Measurements from ENCODE around the gene NCEH1.

Gene NCEH1

DNA sequence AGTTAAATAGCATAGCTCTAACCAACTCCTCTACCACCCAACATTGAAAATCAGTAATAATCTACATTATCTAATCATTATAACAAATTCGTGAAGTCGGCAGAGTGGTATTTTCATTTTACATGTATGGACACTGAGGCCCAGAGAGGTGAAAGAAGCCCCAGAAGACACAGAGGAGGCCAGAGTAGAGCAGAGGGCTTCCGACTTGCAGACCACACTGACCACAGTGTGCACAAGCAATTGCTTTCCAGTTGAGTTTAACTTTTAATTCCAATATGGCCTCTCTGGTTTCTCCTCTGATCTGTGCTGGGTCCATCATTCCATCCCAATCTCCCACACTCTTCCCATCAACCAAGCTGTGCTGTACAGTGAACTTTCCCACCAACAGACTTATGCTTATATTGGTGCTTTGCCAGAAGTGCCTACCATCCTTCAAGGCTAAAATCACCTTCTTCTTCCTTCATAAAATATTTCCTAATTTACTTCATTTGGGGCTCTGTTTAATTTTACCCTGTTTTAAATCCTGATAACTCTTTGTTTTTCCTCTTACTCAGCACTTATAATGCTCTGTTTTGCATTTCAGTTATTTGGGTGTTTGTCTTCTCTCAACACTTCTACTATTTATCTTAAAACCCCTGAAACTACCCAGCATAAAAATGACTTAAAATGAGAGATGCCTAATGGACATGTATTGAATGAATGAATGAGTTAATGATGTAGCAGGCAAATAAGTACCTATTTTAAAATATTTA lies 105.8 kb downstream of the NCEH1 start:
- ATAC-seq = no peak
- TF ChIP-seq GLIS3 (CRISPR knock-in tag; IDR thresholded peaks at IDR 0.05) (no peak), ZNF8 (CRISPR knock-in tag; IDR thresholded peaks at IDR 0.05) (no peak), TSHZ2 (CRISPR knock-in tag; IDR thresholded peaks at IDR 0.05) (no peak), OSR1 (CRISPR knock-in tag; IDR thresholded peaks at IDR 0.05) (no peak), ESRRG (CRISPR knock-in tag; IDR thresholded peaks at IDR 0.05) (no peak), TCF4 (CRISPR knock-in tag; IDR thresholded peaks at IDR 0.05; ENCODE audit: borderline replicate concordance) (no peak), ZFP30 (CRISPR knock-in tag; IDR thresholded peaks at IDR 0.05) (no peak), PPARA (CRISPR knock-in tag; IDR thresholded peaks at IDR 0.05; ENCODE audit: borderline replicate concordance) (no peak), ZNF70 (CRISPR knock-in tag; IDR thresholded peaks at IDR 0.05) (no peak), RARB (CRISPR knock-in tag; IDR thresholded peaks at IDR 0.05) (no peak), CSDC2 (CRISPR knock-in tag; IDR thresholded peaks at IDR 0.05) (no peak), ZNF565 (CRISPR knock-in tag; conservative IDR thresholded peaks at IDR 0.05; ENCODE audit: low read depth) (no peak), CREB5 (CRISPR knock-in tag; IDR thresholded peaks at IDR 0.05; ENCODE audit: low read depth) (no peak), ISL1 (CRISPR knock-in tag; IDR thresholded peaks at IDR 0.05) (no peak), ARNTL (CRISPR knock-in tag; IDR thresholded peaks at IDR 0.05; ENCODE audit: borderline replicate concordance, low read depth) (no peak)
- TF ChIP-seq, protein P1, sequence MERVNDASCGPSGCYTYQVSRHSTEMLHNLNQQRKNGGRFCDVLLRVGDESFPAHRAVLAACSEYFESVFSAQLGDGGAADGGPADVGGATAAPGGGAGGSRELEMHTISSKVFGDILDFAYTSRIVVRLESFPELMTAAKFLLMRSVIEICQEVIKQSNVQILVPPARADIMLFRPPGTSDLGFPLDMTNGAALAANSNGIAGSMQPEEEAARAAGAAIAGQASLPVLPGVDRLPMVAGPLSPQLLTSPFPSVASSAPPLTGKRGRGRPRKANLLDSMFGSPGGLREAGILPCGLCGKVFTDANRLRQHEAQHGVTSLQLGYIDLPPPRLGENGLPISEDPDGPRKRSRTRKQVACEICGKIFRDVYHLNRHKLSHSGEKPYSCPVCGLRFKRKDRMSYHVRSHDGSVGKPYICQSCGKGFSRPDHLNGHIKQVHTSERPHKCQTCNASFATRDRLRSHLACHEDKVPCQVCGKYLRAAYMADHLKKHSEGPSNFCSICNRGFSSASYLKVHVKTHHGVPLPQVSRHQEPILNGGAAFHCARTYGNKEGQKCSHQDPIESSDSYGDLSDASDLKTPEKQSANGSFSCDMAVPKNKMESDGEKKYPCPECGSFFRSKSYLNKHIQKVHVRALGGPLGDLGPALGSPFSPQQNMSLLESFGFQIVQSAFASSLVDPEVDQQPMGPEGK (CRISPR knock-in tag; IDR thresholded peaks at IDR 0.05; ENCODE audit: borderline replicate concordance) = no peak
- TF ChIP-seq, protein P2, sequence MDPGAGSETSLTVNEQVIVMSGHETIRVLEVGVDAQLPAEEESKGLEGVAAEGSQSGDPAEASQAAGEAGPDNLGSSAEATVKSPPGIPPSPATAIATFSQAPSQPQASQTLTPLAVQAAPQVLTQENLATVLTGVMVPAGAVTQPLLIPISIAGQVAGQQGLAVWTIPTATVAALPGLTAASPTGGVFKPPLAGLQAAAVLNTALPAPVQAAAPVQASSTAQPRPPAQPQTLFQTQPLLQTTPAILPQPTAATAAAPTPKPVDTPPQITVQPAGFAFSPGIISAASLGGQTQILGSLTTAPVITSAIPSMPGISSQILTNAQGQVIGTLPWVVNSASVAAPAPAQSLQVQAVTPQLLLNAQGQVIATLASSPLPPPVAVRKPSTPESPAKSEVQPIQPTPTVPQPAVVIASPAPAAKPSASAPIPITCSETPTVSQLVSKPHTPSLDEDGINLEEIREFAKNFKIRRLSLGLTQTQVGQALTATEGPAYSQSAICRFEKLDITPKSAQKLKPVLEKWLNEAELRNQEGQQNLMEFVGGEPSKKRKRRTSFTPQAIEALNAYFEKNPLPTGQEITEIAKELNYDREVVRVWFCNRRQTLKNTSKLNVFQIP (CRISPR knock-in tag; IDR thresholded peaks at IDR 0.05; ENCODE audit: borderline replicate concordance, low read depth) = no peak

- TF ChIP-seq ZFP3 (CRISPR knock-in tag; IDR thresholded peaks at IDR 0.05) = no peak
- TF ChIP-seq CSRNP3 (CRISPR knock-in tag; IDR thresholded peaks at IDR 0.05) = no peak
- no peak for TF ChIP-seq ISL1 (CRISPR knock-in tag; IDR thresholded peaks at IDR 0.05)
- TF ChIP-seq, protein P1 (CRISPR knock-in tag; IDR thresholded peaks at IDR 0.05; ENCODE audit: borderline replicate concordance) = no peak
- no peak for TF ChIP-seq GLIS3 (CRISPR knock-in tag; IDR thresholded peaks at IDR 0.05)
- TF ChIP-seq ZNF565 (CRISPR knock-in tag; conservative IDR thresholded peaks at IDR 0.05; ENCODE audit: low read depth) = no peak
- no peak for TF ChIP-seq ZNF70 (CRISPR knock-in tag; IDR thresholded peaks at IDR 0.05)
- no peak for TF ChIP-seq PPARA (CRISPR knock-in tag; IDR thresholded peaks at IDR 0.05; ENCODE audit: borderline replicate concordance)
- no peak for TF ChIP-seq TCF4 (CRISPR knock-in tag; IDR thresholded peaks at IDR 0.05; ENCODE audit: borderline replicate concordance)
- no peak for TF ChIP-seq SNAI2 (CRISPR knock-in tag; IDR thresholded peaks at IDR 0.05)
- TF ChIP-seq ZC3H10 (CRISPR knock-in tag; IDR thresholded peaks at IDR 0.05) = no peak
- no peak for TF ChIP-seq RARB (CRISPR knock-in tag; IDR thresholded peaks at IDR 0.05)
- no peak for TF ChIP-seq ESRRG (CRISPR knock-in tag; IDR thresholded peaks at IDR 0.05)
- TF ChIP-seq, protein P2 (CRISPR knock-in tag; IDR thresholded peaks at IDR 0.05; ENCODE audit: borderline replicate concordance, low read depth) = no peak
- no peak for TF ChIP-seq CSDC2 (CRISPR knock-in tag; IDR thresholded peaks at IDR 0.05)
- TF ChIP-seq BACH2 (CRISPR knock-in tag; IDR thresholded peaks at IDR 0.05; ENCODE audit: borderline replicate concordance) = no peak
These were observed 109.6 kb downstream of the NCEH1 start for GRCh38 chr3:172601066-172601832.

More at GRCh38 chr3:172601066-172601832, 109.6 kb downstream of the NCEH1 start:
- ATAC-seq = no peak

All from SK-N-SH treated with all-trans-retinoic acid at 6 μM for 48 hours (cell line).